DMS153 (cell line): ENCODE data around the gene TIGD4.
"Not testable (repeated sequence)": the region's sequence is repeated elsewhere in the genome, so short reads cannot be mapped to it uniquely, and the experiment has no call there.

Experiments
- DNase-seq: peaks from one replicate; lab custom pipeline; 2025; lab: John Stamatoyannopoulos, UW

The TIGD4 gene

DNA sequence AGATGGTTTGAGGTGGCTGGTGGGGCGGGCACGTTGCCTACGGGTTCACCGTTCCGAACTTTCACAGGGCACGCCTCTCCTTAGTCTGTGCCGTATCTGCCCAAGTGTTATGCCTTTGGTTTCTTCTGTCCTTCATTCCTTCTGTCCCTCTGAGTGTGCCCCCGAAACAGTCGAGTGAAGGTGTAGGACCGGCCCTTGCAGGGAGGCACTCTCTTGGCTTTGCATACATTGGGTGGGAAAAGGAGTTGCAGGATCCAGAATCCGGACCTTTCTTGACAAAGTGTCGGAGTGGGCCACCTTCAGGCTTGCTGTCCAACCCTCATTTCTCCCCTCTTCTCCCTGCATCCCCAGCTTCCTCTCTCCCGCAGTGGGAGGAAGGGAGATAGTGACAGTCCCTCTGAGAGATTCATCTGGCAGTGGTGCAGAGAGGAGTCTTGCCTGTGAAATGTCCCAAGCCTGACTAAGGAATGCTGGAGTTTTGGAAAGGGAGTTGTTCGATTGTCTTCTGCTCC lies 793 bp upstream of the TIGD4 start:
- DNase-seq = no peak

DNA sequence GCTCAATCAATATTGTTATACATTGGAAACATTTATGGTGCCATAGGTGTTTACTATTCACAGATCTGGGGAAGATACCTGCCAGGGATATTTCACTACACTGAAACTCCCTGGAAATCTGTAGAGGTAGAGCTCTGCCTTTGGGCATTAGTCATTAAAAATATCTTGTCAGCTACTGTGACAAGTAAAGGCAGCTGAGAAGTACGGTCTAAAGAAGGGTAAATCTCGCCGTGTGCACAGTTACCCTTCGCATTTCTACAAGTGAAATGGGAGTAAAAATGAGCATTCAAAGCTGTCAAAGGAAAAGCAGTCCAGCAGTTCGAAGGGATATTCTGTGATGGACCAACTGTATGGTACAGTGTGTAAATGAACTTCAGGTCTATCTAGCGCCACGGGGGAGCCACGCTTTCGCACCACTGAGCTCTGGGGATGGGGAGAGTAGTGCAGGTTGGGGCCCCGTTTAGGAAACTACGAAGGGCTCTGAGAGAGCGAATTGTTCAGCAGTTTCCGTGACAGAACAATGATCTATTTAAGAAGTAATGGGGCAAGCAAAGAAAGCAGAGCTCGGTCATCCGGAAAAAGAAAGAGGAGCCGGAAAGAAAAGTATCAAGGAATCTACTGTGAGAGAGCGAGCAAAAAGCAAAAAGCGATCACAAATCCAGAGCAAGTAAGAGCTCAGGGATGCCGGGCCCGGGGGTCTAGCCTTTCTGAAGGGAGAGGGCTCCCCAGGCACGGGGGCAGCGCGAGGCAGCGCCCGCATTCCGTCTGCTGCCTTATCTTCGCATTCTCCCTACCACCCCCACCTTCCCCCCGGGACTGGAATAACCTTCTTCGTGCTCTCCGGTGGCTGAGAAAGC lies 646 bp downstream of the TIGD4 start:
- DNase-seq = no peak

DNA sequence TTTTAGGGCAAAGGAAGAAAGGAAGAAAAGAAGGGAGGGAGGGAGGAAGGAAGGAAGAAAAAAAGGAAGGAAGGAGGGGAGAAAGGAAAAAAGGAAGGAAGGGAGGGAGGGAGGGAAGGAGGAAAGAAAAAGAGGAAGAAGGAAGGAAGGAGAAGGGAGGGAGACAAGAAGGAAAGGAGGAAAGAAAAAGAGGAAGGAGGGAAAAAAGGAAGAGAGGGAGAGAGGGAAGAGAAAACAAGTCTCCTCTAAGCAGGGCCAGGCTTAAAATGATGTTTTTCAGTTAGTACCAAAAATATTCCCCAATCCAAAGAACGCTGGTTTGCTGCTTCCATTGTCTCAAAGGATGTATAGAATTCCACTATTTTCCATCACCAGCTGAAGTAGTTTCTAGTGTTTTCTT lies 2.0 kb downstream of the TIGD4 start:
- DNase-seq = no peak

DNA sequence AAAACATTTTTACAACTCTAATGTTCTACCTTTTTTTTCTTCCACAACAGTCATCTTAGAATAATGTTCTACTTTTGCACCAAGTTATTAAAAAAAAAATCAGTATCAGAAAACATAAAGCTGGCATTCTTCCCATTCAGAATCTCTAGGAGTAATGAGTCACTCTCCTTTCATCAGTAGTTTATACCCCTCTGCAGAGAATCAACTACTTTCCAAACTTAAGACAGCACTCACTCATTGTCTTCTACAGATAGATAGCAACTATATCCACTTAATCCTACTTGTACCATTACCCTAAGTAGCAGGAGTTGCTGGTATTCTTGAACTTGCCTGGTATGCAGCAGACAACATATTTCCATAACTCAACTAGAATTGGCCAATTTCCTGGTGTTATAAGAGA lies 3.2 kb downstream of the TIGD4 start:
- DNase-seq = no peak

DNA sequence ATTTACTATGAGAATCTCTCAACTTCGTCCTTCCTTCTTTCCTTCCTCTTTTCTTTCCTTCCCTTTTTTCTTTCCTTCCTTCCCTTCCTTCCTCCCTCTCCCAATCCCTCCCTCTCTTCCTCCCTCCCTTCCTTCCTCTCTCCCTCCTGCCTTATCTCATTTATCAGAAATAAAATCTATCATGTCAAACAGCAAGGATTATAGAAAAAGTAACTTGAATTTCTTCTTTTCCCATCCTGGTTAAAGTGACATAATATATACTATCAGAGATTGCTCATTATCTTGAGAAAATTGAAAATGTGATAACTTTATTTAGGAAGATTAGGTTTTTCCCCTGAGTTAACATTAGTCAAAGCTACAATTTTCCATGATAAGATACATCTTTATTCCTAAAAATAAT lies 5.6 kb downstream of the TIGD4 start:
- no peak for DNase-seq

DNA sequence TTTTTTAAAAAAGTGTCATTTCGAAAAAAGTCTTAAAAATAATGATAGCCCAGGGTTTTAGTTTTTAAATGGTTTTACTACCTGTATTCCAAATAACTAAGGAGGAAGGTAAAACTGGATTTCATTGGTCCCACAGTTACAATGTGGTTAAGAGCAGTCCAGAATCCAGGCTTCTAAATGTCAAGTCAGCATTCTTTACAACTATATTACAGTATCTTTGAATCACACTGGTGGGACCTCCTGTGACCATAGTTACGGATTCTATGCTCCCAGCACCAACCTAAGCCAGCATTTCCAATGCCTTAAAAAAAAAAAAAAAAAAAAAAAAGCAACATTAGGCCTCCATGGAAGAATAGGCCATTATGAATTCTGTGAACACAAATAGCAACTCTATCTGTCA lies 6.2 kb downstream of the TIGD4 start:
- no peak for DNase-seq

DNA sequence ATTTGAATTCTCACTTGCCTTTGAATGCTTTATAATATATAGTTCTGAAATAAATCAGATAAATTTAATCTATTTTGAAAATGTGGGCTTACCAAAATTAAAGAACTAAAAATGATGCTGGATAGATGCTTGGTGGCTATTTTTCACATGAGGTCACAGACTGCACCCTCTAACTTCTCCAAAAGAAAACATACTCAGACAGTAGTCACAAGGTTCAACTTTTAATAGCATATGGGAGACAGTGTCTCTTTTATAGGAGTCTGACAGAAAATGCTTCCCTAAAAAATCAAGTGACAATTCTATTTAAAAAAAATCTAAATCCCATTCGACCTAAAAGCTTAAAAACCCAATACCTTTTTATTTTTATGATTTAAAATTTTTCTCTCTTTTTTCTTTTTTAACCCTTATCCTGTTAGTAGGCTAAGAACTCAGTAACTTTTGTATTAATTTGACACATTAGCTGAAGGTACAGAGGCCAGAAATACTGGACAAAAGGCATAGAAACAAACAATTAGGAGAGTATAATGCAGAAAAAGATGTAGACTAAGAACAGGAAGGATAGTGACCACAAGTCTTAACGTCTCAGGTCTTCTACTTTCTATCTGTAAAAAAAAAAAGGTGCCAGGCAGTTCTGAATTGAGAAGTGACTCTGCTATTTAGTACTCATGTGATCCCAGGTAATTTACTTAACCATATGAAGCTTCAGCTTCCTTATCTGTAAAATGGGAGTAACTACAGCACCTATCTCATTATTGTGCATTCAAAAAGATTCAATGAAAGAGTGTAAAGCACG lies 7.6 kb downstream of the TIGD4 start:
- DNase-seq = no peak

DNA sequence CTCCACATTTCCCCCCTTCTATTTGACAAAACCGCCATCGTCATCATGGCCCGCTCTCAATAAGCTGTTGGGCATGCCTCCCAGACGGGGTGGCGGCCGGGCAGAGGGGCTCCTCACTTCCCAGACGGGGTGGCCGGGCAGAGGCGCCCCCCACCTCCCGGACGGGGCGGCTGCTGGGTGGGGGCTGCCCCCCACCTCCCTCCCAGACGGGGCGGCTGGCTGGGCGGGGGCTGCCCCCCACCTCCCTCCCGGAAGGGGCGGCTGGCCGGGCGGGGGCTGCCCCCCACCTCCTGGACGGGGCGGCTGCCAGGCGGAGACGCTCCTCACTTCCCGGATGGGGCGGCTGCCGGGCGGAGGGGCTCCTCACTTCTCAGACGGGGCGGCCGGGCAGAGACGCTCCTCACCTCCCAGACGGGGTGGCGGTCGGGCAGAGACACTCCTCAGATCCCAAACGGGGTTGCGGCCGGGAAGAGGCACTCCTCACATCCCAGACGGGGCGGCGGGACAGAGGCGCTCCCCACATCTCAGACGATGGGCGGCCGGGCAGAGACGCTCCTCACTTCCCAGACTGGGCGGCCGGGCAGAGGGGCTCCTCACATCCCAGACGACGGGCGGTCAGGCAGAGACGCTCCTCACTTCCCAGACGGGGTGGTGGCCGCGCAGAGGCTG lies 14.3 kb downstream of the TIGD4 start:
- DNase-seq = not testable (repeated sequence)

DNA sequence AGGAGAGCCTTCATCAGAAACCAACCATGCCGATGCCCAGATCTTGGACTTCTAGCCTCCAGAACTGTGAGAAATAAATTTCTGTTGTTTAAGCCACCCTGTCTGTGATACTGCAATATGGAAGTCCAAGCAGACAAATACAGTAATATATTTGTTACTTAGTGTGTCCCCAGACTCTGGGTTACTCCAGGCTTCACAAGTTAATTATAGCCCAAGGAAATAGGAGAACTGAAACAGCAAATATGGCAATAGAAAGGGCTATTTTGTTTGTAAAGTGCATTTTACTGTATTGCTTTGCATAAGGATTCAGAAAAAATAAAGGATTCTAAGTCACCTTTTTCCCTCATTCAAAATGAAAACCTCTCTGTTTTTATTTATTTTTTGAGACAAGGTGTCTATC lies 15.7 kb downstream of the TIGD4 start:
- DNase-seq = no peak

DNA sequence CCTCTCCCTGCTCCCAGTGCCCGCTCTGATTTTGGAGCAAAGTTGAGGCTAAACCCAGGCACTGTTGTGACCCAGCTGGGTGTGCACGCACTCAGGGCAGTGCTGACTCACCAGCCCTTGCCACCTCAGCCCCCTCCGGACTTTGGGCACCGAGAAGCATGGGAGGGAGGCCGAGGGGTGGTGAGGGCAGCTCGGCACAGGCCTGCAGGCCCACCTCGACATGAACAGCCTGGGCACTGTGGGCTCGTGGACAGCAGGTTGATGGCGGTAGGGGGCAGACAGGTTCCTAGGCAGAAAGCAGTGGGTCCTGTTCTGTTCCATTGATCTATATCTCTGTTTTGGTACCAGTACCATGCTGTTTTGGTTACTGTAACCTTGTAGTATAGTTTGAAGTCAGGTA lies 30.9 kb downstream of the TIGD4 start:
- DNase-seq = no peak

DNA sequence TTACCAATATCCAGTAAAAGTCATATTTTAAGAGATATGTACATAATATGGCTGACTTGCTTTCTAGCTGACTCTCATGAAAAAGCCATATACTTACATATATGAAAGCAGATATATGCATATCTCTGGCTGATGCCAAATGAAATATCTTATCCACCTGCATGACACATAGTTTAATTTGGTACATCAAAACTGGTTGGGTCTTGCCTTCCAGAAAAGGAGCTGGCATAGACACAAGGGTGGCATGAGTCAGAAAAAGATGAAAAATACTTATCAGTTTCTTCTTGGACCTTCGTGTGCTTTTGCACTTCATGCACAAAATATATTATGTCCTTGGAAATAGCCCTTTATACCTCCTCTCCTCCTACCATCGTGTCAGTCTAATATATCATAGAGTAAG lies 32.1 kb downstream of the TIGD4 start:
- DNase-seq = no peak

DNA sequence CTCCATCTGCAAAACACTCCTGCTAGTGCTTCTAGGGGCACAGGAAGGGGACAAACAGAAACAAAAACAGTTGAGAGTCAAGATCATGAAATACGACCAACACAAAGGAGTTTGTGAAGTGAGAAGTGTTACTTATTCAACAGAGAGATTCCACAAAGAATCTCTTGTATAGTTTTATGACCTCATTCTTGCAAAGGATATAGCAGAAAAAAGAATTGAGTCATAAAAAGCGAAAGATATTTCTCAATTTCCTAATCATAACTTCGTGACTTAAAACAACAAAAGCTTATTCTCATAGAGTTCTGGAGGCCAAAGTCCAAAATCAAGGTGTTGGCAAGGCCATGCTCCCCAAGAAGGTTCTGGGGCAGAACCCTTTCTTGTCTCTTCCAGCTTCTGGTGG lies 40.7 kb downstream of the TIGD4 start:
- no peak for DNase-seq

DNA sequence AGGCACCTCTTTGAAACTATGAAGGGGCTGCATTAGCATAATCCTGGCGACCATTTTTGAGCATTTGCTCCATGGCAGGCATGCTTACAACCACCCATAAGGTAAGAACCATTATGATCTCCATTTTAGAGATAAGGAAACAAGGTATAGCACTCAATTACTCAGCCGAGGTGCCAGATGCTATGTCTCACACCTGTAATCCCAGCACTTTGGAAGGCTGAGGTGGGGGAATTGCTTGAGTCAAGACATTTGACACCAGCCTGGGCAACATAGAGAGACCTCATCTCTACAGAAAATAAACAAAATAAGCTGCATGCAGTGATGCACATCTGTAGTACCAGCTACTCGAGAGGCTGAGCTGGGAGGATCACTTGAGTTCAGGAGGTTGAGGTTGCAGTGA lies 43.6 kb downstream of the TIGD4 start:
- no peak for DNase-seq

DNA sequence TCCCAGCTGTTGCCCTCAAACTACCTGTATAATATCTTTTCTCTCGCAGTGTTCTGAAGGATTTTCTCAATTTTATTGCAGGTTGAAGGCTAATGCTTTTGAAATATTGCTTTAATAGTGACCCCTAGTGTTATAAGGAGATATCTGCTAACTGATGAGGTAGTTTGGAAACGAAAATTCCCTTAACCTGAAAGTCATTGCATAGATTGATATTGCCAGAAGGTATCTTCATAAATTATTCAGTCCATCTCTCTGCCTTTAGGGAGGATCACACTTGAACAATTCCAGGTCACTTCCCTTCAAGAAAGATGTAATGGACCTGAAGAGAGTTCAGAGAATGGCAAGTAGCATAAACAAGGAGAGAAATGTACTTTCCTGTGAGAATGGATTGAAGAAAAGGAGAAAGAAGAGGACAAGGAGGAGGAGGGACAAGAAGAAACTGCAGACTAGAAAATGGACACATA lies 44.1 kb downstream of the TIGD4 start:
- DNase-seq = peak; percentile 59

DNA sequence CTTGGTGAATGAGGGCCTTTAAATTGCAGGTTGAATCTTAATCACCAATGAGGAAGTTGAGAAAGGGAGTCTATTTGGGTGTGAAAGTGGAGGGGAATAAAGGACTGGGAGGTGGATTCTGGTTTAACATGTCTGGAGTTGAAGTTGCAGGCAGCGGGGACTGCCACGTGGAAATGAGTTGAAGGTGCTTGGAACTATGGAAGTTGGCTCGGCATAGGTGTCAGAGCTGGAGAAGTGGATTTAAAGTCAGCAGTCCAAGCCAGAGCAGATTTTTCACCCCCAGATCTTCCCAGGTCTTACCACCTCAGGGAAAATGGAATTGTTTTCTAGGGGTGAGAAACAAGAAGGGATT lies 44.9 kb downstream of the TIGD4 start:
- DNase-seq = no peak

DNA sequence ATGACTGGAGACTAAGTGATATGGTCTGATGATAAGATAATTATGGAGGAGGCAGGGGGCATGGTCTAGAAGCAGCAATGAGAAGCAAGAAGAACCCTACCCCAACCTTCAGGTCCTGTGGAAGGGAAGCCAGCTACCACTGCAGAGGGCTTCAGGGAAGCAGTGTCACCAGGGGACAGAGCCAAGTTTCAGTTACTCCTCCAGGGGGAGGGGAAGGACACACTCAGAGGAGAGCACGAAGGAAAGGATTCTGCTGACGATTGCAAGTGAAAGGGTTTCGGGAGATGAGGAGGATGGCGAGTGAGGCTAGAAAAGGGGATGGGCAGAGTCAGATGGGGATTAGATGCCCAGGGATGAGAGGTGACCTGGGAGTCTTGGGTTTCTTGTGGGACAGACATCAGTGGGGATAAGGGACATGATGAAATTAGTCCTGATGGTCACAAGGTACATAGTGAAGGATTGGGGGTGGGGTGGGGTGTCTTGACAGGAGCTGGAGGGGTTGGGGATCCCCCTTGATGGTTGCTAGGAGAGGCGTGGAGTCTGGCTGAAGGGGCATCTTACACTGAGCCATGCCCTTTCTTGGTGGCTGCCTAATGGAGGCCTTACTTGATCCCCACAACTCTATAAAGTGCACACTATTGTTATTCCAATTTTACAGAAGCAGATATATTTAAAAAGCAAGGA lies 45.4 kb downstream of the TIGD4 start:
- DNase-seq = no peak

DNA sequence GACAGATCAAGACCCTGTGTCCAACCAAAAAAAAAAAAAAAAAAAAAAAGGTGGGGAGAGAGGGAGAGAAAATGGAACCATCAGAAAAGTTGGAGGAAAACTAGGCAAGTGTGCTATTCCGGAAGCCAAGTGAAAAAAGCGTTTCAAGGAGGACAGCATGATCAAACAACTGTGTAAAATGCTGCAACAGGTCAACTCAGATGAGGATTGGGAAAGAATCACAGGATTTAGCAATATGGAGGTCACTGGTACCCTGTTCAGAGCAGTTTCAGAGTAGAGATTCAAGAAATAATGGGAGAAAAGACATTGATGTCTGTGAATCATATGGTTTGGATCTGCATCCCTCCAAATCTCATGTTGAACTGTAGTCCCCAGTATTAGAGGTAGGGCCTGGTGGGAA lies 47.5 kb downstream of the TIGD4 start:
- no peak for DNase-seq

DNA sequence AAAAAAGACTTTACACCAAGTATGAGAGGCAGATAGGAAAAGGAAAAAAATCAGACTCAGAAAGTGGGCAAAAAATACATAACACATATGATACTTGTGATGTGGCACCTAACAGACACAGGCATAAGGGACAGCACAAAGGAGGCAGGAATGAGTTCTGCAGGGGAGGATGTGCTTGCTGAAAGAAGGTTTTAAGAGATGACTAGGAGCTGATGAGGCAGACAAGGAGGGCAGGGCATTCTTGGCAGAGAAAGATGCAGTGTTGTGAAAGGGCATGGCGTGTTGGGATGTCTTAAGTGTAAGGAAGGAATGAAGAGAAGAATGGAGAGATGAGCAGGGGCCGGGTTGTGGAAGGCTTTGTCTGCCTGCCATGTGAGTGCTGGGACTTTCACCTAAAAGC lies 50.1 kb downstream of the TIGD4 start:
- no peak for DNase-seq

DNA sequence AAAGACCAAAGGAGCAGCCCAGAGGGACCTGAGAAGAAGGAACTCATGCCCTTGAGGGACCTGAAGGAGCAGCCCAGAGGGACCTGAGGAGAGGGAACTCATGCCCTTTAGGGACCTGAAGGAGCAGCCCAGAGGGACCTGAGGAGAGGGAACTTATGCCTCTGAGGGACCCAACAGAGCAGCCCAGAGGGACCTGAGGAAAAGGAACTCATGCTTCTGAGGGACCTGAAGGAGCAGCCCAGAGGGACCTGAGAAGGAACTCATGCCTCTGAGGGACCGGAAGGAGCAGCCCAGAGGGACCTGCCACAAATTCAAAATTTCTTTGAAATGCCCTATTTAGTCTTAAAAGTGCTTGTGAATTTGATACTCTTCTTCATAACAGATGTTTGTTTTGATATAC lies 51.2 kb downstream of the TIGD4 start:
- DNase-seq = no peak

DNA sequence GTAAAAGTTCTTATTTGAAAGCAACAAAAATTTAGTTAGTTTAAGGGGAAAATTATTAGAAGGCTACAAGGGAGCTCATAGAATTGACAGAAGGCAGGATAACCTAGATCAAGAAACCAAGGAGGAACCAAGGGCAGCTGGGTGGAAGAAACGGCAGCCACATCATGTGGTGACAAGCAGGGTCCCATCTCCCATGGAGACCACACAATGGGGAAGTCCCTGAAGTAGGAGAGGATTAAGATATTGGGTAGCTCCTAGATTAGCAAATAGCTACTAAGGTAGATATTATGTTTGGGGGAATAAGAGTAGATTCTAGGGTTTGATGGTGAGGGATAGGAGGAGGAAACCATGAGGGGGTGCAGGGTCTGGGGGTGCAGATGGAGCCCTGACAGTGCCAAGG lies 51.7 kb downstream of the TIGD4 start:
- no peak for DNase-seq

DNA sequence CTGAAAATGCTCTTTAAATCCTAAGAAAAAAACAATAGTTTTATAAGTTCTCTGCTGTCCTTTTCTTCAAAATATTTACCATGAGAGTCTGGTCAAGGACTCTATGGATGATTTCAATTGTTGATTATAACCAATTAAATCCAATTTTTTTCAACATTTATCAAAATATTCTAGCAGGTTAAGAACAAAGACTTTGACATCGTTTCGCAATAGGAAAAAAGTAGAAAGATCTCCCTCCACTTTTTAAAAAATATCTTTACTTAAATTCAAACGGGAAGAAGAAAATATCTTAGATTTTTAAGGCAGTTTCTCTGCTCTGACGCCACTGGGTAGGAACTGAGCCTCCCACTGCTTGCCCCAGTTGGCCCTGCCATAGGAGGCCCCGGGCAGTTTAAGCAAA lies 55.0 kb downstream of the TIGD4 start:
- DNase-seq = no peak

DNA sequence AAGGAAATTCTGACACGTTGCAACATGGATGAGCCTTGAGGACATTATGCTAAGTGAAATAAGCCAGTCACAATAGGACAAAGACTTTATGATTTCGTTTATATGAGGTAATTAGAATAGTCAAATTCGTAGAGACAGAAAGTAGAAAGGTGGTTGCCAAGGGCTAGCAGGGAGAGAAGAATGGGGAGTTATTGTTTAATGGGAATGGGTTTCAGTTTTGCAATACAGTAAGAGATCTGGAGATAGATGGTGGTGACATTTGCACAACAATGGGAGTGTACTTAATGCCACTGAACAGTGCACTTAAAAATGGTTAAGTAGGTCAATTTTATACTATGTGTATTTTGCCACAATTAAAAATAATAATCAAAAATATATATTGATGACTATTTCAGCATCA lies 56.3 kb downstream of the TIGD4 start:
- DNase-seq = no peak
